Stimulated activated CD8-positive, alpha-beta memory T cell treated with anti-CD3 and anti-CD28 coated beads, Interleukin-2, amount 100 ng/mL, for 1 hour (primary cell): ENCODE measurements around the gene NRXN3.

ENCODE experiments used
- DNase-seq, 2 donors: peaks; one replicate each; pipeline ENCODE4 v3.0.0-alpha.2; 2020; ENCODE audit warnings: low read depth in 2 of 2

The NRXN3 gene

DNA sequence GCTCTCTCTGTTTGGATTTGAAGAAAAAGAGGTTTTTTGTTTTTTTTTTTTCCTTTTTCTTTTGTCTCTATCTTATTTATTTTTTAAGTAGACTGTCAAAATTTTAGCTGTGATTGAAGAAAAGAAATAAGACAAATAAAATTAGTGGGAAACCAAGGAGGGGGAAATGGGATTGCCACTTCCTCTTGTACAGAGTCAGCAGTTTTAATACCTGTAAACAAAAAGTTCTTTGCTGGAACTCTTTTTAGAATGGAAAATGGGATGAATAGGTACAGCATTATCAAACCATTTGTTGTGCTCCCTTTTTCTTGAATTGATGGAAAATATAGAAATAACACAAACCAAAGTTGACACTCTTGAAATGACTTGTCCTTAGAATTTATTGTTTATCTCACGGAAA, 1360.4 kb downstream of the NRXN3 start:
- no peak for DNase-seq

DNA sequence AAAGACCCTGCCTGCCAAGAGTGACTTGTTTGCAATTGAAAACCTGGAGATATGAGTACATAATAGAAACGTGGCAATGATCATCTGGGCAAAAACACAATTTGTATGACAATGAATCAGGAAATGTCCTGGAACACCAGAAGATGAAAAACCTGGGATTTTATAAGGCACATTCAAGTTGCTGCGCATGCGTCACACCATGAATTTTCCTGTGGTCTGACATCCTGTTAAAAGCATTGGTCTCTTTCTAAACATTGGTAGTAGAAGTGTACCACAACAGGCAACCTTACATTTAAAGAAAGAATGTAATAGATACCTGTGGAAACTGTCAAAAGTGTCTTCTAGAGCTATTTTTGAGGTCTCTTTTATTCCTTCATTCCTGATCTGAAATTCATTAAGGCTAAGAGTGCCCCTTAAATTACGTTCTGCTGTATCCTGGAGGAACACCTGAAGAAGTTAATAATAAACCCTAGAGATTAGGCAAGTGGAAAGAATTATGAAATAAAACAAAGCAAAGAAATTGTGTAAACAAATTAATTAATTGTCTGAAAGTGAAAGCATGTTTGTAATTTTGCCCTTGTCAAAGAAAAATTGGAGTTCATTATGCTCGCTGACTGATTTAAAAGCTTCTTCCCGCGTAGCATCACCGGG, 1364.7 kb downstream of the NRXN3 start:
- no peak for DNase-seq

DNA sequence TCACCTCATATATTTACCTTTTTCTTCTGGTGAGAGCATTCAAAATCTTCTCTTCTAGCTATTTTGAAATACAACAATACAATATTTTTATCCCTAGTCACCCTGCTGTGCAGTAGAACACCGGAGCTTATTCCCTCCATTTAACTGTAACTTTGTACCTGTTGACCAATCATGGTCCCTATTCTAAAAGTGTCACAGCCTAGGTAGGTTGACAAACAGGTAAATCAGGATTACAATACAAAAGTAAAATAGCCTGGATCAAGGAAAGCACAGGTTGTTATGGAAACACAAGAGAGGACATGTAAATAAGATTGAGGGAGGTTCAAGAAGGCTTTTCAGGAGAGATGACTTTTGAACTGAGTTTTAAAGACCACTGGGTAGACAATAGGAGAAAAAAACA, 1370.2 kb downstream of the NRXN3 start:
- no peak for DNase-seq

DNA sequence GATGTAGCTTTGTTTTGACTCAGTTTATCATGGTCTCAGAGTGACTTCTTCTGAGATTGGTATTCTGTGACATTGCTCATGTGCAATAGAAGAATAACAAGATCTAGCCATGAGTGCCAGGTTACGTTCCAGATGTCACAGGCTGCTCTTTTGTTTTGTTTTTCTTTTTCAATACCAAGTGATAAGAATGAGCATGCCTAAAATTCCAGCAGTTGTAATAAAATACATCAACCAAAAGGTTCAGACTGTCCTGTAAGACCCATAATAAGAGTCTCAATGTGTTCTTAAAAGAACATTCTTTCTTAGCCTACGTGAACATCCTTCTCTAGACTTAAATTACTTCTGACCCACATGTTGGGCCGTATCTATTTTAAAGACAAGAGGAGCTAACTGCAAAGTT, 1371.9 kb downstream of the NRXN3 start:
- DNase-seq = no peak

DNA sequence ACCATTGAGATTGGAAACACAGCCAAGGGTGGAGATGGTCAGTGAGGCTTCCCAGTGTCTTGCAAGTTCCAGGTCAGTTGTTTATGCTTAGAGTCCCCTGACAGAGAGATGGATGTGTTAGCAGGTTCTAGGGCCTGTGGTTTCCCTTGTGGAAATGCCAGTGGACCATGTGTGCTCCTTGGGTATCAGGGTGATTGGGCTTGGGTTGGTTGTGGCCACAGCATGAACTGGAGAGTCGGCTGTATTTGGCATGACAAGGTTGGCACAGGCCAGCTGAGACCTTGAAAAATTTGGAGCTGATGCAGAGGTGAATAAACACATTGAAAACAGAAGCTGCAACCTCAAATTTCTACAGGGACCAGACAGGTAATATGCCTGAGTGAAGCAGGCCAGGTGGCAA, 1373.2 kb downstream of the NRXN3 start:
- DNase-seq = no peak

DNA sequence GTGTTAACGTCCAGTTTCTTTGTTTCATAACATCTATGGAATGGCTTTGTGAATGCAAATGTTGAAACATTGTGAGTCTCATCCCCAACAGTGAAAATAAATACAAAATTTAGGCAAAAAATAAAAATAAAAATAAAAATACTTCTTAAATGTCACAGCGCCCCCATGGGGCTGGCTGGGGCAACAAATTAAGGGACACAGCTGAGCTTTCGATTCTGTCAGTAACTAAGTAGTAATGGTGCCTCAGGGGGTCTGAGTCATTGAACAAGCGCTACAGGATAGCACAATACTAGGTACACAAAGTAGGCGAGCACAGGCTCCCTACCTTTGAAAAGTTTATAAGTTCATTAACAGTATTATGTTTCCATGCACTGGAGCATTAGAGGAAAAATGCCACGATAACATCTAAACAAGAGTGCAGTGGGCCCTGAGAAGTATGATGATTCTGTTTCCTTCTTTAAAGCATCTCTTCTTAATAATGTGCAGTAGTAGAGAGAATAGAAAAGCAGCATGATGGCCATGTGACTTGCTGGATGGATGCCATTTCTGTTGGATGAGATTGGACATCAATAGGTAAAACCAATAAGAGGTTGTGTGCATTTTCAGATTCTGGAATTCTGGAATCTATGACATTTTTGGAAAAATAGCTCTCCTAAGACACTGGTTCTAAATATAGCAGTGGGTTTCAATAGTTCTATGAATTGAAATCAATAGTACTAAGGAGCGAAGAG, 1374.0 kb downstream of the NRXN3 start:
- DNase-seq = no peak

DNA sequence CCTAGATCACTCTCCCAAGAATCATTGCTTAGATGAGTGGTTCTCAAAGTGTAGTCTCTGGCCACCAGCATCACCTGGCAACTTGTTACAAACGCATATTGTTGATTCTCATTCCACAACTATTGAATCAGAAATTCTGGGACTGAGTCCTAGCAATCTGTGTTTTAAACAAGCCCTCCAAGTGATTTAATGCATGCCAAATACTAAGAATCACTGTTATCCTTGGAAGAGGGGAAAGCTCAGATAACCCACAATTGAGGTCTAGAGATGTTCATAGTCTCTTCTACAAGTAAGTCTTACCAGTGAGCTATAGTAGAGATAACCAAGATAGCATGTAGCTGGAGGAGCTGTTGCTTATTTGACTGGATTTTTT, 1374.5 kb downstream of the NRXN3 start:
- no peak for DNase-seq

DNA sequence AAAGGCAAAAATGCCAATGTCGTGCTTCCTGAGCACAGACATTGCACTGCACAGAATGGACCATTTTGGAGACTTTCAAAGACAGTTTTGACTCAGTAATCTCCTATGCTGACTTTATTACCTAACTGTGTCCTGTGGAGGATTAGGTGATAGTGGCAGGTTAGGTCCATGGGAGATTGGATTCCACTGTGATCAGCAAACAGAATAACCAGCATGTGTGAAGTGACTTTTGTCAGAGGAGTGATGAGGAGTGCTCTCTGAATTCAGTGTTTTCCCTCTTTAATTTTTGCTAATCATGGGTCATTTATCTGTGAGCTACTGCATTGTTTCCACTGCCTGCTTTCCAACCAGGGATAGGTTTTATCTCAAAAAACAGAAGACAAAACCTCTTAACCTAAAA, 1378.7 kb downstream of the NRXN3 start:
- DNase-seq = no peak

DNA sequence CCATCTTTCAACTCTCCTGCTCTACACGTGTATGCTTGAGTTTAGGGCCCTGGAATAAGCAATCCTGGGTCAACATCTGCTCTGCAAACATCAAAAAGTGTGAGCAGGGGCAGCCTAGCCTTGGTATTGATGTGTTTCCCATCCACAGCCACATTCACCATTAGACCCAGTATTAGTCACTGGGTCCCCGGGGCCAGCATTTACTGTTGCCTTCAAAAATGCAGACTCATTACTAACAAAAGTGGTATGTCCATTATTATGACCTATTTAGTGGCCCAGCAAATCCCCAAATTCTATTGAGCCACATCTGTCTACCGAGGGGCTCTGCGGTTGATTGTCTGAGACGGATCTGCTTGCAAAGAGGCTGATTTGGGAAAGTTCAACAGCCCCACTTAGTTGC, 1379.3 kb downstream of the NRXN3 start:
- no peak for DNase-seq

DNA sequence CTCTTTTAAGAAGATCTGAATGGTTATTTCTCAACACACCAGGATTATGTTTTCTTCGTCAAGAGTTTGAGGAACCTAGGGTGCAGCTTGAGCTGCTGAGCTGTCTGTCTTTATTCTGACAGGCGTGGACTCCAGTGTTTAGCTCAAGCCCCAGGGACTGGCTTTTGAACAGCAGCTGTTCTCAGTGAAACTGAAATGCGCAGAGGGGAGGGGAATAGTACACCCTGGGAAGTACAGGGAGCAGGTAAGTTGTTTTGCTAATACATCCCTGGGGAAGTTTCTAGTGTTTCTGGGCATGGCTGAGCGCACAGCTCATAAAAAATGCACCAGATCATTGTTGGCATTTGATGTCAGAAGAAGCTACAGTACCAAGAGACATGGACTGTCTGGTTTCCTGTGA, 1381.3 kb downstream of the NRXN3 start:
- no peak for DNase-seq

DNA sequence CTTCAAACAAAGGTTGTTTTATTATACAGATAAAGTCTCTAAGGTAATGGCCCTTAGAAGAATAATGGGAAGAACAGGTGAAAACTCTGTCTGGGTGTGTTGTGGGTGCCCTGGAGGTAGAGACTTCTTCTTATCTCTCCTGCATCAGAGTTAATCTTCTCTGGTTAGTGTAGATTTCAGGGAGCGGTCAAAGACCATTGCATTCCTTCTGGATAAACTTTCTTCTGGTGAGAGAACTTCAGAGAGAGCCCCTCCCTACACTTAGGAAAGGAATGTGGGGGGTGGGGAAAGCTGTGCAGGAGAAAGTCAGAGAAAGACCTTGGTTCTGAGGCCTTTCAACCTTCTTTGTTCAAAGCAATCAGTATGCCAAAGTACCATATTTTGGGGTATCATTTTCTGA, 1382.6 kb downstream of the NRXN3 start:
- no peak for DNase-seq

DNA sequence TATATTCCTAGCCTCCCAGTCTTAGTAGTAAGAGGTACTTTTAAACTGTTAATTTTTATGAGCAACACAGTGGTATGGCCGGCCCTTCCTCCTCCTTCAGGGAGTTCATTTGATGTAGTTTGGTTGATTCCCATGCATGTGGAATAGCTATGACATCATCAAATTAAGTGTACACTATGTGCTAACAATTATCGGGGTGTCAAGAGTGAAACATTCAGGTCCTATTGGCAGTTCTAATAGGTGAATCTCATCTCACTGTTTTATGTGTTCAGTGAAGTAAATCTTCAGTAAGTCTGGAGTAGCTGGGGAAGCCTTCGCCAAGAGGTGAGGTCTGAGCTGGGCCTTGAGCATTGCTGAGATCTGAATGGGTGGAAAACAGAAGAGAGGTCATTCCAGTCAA, 1384.6 kb downstream of the NRXN3 start:
- DNase-seq = no peak

DNA sequence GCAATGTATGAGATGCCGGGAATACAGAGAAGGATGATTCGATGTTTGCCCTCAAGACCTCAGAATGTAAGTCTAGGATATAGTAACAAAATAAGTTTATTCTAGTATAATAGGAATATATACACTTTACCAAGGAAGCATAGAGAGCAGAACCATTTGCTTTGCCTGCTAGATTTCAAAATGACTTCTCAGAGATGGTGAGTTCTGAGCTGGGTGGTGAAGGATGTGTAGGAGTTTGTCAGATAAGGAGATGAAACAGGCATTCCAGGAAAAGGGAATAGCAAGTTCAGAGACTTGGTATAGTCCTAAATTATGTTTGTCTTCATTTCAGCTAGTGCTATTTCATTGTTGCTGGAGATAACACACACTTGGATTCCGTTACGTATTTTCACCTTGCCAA, 1385.3 kb downstream of the NRXN3 start:
- DNase-seq = no peak

DNA sequence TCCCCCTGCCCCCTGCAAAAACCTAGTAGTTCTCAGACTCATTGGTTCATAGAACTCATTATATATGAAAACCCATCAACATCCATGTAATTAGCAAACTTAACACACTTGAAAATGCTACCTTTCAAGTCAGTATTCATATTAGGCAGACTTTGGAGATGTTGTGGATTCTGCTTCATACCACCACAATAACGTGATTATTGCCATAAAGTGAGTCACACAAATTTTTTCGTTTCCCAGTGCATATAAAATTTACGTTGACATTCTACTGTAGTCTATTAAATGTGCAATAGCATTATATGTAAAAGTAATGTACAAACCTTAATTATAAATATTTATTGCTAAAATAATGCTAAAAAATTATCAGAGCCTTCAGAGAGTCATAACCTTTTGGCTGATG, 1387.1 kb downstream of the NRXN3 start:
- no peak for DNase-seq

DNA sequence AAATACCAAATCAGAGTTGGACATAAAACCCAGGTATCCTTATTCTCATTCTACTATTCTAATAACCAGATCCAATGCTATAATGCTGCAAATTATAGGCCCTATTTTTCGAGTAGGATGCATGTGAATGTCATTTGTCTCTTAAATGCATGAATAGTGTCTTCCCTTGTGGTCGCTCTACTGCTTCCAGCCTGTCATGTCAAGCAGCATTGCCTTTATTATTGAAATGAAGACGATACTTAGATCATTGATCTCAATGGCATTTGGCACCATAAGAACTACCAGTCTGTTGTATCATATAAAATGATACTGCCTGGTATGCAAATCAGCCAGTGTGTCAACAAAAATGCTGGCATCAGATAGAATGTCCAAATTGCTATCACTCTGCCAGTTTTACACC, 1392.0 kb downstream of the NRXN3 start:
- no peak for DNase-seq

DNA sequence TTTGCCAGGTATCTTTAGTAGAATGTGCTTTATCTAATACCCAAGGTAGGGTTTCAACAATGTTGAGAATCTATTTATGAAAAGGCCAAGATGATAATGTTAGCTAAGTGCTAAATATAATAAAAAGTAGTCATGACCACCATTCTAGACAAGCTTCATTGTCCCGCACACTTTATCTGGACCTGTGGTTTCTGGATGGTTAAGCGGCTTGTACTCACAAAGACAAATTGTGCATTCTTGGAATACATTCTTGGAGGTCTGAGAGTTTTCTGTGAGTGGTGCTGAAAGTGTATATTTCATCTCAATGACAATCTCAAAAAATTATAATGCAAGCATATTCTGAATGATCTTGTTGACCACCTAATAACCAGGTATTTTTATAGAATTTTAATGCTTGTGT, 1394.2 kb downstream of the NRXN3 start:
- no peak for DNase-seq

DNA sequence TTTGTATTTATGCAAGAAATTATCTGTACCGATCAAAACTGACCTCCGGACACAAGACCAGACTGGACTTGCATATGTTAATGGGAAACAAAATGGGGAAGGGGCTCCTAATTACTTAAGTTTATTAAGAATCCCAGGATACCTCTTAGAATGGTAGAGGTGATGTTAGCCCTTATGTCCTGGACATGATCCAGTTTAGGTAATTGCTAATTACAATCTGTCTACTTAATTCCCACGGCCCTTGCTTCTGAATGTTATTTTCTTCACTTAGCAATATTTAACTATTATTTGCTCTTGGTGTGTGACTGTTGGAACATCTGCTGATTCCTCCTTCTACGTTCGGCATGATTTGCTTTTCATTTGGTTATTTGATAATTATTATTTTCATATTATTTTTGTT, 1397.1 kb downstream of the NRXN3 start:
- DNase-seq = no peak

DNA sequence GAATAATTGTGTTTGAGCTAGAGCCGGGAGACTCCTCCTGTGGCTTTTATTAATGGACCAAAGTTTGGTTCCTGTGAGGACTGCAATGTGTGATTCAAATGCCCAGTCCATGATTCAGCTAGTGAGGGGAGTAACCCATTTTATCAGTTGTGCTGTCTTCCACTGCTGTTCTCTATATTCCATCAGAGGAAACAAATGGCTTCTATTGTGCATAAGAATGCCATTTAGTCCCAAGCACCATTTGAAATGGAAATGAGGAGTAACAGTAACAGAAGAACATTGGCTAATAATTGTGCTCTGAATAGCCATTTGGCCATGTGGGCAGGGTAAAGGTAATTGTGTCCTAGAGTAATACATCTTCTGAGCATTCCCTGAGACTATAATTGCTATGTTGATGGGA, 1398.4 kb downstream of the NRXN3 start:
- DNase-seq = no peak

DNA sequence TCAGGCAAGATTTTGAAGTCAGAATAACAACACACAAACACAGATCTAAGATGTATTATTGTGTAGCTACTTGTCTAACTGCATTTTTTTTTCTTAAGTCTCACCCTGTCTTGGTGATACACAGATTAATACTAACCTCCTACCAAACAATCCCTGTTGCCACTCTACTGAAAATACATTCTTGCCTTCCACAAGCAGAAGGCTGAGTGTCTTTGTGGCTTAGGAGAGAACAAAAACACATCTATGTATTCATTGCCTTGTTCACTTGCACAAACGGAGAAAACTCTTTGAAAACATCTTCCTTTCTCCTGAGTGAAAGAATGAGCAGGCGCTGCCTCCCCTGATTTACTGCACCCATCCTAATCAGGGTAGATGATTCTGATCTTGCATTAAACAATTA, 1398.9 kb downstream of the NRXN3 start:
- DNase-seq = no peak

DNA sequence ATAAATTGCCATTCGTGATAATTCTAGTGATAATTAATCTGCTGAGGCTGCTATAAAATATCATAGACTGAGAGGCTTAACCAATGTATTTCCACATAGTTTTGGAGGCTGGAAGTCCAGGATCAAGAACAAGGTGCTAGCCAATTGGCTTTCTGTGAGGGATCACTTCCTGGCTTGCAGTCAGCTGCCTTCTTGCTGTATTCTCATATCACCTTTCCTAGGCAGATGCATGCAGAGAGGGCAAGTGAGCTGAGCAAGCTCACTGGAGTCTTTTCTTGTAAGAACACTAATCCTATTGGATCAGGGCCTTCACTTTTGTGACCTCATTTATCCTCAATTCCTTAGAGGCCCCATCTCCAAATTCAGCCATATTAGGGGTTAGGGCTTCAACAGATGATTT, 1400.5 kb downstream of the NRXN3 start:
- DNase-seq = no peak

DNA sequence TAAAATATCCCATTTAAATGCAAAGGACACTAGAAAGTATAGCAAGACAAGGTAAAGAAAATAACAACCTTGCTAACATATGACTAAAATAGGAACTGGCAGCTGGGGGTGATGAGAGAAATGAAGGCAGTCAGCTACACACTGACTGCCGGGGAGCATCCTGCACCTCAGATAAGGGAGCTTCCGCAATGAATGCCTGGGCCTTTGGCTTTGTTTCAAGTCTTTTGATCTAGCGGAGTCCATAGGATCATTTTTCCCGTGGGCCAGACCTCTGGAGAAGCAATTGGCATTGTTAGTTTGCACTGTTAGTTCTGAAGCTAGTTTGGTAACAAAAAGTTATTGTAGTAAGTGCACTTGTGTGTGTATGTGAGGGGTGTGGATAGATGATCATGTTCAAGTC, 1401.2 kb downstream of the NRXN3 start:
- no peak for DNase-seq

DNA sequence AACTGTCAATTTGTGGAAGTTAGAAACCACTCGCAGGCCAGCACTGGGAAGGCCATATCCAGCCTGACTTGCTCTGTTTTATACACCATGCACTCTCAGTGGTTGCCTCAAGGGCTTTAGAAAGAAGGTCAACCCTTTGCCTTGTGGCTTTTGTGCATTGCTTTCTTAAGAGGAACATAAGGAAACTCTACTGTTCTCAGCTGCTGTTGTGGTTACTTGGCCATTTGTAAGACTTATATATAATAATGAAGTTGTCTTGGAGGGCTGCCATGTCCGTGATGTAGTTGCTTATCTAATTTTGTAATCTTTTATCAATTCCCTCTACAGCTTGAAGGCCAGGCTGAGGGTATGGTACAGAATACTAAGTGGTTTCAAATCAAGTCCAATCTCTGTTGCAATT, 1403.3 kb downstream of the NRXN3 start:
- no peak for DNase-seq

DNA sequence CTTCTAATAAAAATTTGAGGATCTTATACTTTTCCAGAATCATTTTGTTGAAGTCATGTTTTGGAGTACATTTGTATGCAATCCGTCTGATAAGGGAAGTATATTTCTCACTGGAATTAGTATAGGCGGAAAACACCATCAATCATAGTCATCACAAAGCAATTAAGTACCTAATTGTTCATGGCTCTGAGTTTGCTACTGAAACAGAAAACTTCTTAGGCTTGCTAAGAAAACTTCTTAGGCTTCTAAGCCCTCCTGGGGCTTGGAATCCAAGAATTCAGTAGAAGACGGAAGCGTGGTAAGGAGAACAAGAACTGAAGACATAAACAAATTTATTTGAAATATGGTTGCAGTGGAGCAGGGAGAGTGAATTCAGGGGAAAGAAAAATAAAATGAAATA, 1404.9 kb downstream of the NRXN3 start:
- DNase-seq = no peak

DNA sequence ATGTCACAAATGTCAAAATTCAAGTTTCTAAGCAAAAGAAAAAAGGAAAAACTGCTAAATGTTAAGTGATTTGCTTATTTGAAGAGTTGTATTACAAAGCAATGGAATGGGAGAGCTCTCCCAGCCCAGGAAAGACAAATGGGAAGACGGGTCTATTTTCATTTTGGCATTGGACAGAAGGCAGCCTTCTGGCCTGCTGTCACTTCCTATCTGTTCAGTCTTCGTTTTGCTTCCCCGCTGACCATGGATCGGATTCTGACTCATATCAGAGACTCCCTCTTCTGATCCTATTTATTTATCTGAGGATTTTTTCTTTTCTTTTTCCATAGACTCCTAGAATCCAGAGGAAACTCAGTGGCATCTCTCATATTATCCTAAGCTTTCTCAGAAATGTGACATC, 1406.3 kb downstream of the NRXN3 start:
- DNase-seq = no peak
